ENCODE results near the gene POMGNT2. TPM values are rescaled to one million over a fixed set of nuclear protein-coding genes. Genes with fewer than 3 reads are reported as not detected.

POMGNT2 gene
- total and polyA plus RNA-seq, 10 of the 15 experiments (the other 5 are each of a cell fraction or from before 2014, with no cell fraction given) = 0.02 to 1.7 (median 0.17) TPM; not detected in 1

DNA sequence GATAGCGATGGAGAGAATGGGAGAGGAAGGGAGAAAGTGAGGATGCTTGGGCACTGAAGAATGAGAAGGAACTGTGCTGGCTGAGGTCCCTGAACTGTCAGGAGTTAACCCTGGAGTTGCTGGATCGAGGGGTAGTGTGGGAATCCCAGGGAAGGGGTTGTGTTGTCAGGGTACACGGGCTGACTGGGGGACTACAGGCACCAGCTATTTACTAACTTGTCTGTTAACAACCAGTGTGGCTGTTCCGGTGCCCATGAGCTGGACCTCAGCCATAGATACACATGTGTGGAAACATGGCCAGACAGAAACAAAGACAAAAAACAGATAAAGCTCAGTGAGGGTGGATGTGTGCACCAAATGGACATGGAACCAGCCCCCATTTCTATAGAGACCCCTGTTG is 71.7 kb downstream of the POMGNT2 start:
- intact Hi-C loops (cut with micrococcal nuclease; ENCODE audit: unreplicated experiment) = no loop called here
- Histone ChIP-seq H3K27ac (ENCODE audit: control insufficient read depth, insufficient read depth) (no peak overlapping the region), H3K27me3 (replicated peaks in 1 of 2; ENCODE audit: control insufficient read depth in 2 of 2, insufficient read depth in 2 of 2, low read length in 1 of 2) (peaks cover 0 to 1% of the 10 kb centered on the region in 2 experiments; a peak in 3 of 4 replicates), H3K36me3 (ENCODE audit: control insufficient read depth in 2 of 2, insufficient read depth in 2 of 2, low read length in 1 of 2) (no peaks in the 10 kb centered on the region), H2AFZ (ENCODE audit: control insufficient read depth, low read depth, low read length) (no peak overlapping the region), H3K9me3 (replicated peaks; ENCODE audit: control insufficient read depth, insufficient read depth, low read length) (no peaks in the 10 kb centered on the region), H4K20me1 (ENCODE audit: control insufficient read depth, insufficient read depth) (no peaks in the 10 kb centered on the region), H3K4me1 (ENCODE audit: control insufficient read depth, insufficient read depth, low read length) (no peaks in the 10 kb centered on the region), H3K9ac (ENCODE audit: control insufficient read depth, insufficient read depth, low read length) (no peak overlapping the region), H3K4me3 (no peak overlapping the region), H3K4me2 (ENCODE audit: control insufficient read depth, insufficient read depth) (no peak overlapping the region), H3K79me2 (ENCODE audit: control insufficient read depth, insufficient read depth, low read length) (no peaks in the 10 kb centered on the region)
- FAIRE-seq (no peak), DNase-seq (ENCODE audit: low read depth, low spot score) (no peak), ATAC-seq (no peak)
- ChIA-PET SMC1A (ENCODE audit: uncharacterized antibody, unreplicated experiment) (interaction anchor here (1.3 to 3.8 kb wide), 3 partner anchors 10 to 16 kb away, joined by 3 to 14 read pairs (median 11); no protein-coding TSS in a partner anchor), POLR2A (no interaction called here), CTCF (interaction anchor here (1.1 to 2.4 kb wide), 4 partner anchors 10 to 254 kb away, joined by 3 to 9 read pairs (median 4); no protein-coding TSS in a partner anchor), RAD21 (ENCODE audit: unreplicated experiment) (interaction anchor here (0.6 to 2.6 kb wide), 3 partner anchors 10 to 114 kb away, joined by 3 to 7 read pairs (median 6); no protein-coding TSS in a partner anchor)
- in situ Hi-C loops (cut with MboI) = no loop called here
- no TSS peak for BruUV-seq (replicated peaks)
- WGBS (ENCODE audit: insufficient coverage, insufficient replicate concordance, low lambda C conversion rate, missing lambda C conversion rate) = 28% methylated on average over 4 of the region's 4 CpGs
- TF ChIP-seq NR2F1 (conservative IDR thresholded peaks at IDR 0.05) (no peak), TCF7 (IDR thresholded peaks at IDR 0.05; ENCODE audit: borderline replicate concordance) (no peak), SREBF1 (IDR thresholded peaks at IDR 0.05; ENCODE audit: low read length) (no peak), CEBPB (IDR thresholded peaks at IDR 0.05; ENCODE audit: borderline replicate concordance in 1 of 2, low read depth in 2 of 2, low read length in 2 of 2) (no peak), NFXL1 (IDR thresholded peaks at IDR 0.05; ENCODE audit: borderline replicate concordance) (no peak), CBX5 (IDR thresholded peaks at IDR 0.05; ENCODE audit: low read depth) (no peak)
